HG03196 (cell line): Measurements from ENCODE around the gene TNS4.

ENCODE experiments used
- ATAC-seq: cut with Tn5 transposase; IDR thresholded peaks from one replicate; pipeline ENCODE4 v1.9.1; 2021; ENCODE audit not compliant: unreplicated experiment

TNS4 gene

GRCh38 chr17:40496634-40497420 is 4.6 kb downstream of the TNS4 start:
- ATAC-seq, result no peak

DNA sequence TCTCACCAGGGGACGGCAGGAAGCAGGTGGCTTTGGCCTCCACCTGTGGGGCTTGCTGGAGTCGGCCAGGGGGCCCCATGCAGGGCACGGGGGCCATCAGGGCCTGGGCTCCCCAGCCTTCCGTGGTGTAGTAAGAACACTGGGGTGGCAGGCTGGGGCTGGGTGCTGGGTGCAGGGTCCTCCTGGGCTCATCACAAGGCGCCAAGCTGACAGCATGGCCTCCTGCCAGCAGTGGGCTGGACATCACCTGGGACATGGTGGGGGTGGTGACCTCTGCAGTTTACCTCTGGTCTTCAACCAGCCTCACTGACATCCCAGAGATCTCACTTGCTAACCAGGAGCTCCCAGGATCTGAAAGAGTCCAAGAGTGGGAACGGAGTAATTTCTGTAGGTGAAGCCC is 5.3 kb downstream of the TNS4 start:
- no peak for ATAC-seq

DNA sequence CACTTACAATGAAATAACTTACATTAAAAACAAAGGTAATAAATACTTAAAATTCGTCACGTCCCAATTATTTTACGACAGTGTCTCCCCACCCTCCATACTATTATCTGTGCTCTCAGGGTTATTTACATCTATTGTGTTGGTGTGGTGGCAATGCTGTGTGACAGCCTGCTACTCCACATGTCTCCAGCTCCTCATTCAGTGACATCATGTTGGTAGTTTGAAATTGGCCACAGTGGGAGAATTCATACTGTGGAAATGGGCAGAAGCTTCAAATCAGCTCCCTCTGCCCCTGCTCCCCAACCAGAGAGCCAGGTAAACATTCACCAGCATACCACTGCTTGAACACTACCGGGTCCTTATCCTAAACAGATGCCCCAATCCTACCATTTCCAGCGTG is 6.3 kb downstream of the TNS4 start:
- no peak for ATAC-seq

GRCh38 chr17:40493697-40494096 is 7.7 kb downstream of the TNS4 start:
- no peak for ATAC-seq

GRCh38 chr17:40491486-40491885 is 9.9 kb downstream of the TNS4 start:
- no peak for ATAC-seq

DNA sequence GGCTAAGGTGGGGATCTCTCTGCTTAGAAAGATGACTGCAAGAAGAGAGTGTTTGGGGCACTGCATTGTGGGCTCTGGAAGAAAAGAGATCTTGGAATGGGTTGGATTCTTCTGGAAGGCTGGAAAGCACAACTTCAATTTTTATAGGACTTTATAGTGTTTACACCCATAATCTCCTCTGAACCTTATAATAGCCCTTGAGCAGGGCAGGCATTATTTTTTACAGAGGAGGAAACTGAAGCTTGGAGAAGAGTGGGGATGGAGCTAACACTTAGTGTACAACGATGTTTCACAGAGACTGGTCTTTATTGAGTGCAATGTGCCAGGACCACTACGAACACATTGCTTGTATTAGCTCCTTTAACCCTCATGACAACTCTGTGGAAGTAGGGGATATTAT is 10.4 kb downstream of the TNS4 start:
- ATAC-seq, result no peak

DNA sequence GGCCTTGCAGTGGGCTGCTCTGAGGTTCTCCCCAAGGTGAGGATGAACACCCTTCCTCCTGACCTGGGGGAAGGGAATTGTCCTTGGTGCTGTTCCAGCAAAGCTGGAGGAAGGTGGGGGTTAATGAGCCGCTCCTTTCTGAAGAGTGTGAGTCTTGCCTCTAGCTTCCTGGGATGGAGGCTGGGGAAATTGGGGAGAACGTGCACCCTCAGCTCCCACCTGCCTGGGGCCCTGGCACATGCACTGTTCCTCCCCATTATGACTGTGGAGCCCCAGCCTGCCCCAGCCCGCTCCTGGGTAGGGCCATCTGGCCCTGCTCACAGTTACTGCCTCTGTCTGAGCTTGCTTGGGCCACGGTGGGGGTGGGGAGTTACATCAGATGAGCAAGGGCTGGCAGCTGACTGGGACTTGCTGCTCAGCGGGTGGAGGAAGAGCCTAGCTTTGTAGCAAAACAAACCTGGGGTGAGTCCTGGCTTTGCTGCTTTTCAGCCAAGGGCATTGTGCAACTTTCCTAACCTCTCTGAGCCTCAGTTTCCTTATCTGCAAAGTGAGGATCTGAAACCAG is 11.1 kb downstream of the TNS4 start:
- no peak for ATAC-seq

- no peak for ATAC-seq
Observed at GRCh38 chr17:40487371-40488020, 13.9 kb downstream of the TNS4 start.

GRCh38 chr17:40486522-40487370 is 14.7 kb downstream of the TNS4 start:
- no peak for ATAC-seq

GRCh38 chr17:40485851-40486521 is 15.4 kb downstream of the TNS4 start:
- ATAC-seq, result no peak

DNA sequence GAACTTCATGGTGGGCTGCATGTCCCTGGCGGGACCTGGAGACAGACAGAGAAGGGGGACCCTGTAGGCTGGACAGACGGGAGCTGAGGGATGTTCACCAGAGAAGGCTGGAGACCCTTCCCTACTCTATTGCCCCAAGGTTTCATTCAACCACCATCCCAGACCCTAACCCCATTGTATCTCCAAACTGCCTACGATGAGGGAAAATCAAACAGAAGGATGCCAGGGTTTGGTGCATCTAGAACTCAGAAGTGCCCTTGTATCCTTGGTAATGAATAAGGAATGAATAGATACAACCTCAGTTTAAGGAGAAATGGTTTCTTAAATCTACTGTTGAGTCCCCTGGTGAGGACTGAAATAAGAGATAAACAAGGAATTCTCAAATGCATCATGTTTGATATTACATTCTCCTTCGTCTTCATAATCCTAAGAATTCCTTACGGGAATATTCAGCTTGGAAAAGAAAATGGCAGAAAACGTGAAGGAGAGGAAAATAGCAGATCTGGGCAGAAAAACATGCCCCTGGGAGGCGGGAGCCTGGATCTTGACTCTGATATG is 16.4 kb downstream of the TNS4 start:
- ATAC-seq, result no peak

- no peak for ATAC-seq
Observed at GRCh38 chr17:40484285-40484972, 17.0 kb downstream of the TNS4 start.

DNA sequence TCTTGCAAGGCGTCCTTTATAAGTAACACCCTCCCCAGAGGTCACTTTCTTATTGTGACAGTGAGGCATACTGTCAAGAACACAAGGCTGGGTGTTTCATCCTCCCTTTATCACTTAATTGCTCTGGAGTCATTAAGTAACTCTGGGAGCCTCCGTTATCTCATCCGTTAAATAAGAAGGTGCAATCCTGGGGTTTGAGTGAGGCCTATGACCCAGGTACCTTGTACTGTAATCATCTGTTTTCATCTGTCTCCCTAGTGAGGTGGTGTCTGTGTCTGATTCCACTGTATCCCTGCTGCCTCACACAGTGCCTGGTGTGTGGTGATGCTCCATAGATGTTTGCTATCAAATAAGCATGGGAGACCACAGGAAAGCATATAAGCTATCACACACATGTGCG is 17.7 kb downstream of the TNS4 start:
- ATAC-seq, result no peak

DNA sequence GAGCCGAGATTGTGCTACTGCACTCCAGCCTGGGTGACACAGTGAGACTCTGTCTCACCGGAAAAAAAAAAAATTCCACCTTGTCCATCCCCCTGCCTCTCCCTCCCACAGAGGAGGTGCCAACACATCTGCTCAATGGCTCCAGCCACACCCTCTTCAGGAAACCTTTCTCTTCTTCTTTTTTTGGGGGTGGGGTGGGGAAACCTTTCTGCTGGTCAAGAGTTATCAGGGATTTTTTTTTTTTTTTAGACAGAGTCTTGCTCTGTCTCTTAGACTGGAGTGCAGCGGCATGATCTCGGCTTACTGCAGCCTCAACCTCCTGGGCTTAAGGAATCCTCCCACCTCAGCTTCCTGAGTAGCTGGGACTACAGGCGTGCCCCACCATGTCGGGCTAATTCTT is 18.7 kb downstream of the TNS4 start:
- ATAC-seq, result no peak

GRCh38 chr17:40481106-40481505 is 20.3 kb downstream of the TNS4 start:
- no peak for ATAC-seq

GRCh38 chr17:40480501-40481003 is 20.9 kb downstream of the TNS4 start:
- no peak for ATAC-seq

- no peak for ATAC-seq
Observed at GRCh38 chr17:40479754-40480480, 21.5 kb downstream of the TNS4 start.

- ATAC-seq, result no peak
Observed at GRCh38 chr17:40478486-40478885, 22.9 kb downstream of the TNS4 start.

DNA sequence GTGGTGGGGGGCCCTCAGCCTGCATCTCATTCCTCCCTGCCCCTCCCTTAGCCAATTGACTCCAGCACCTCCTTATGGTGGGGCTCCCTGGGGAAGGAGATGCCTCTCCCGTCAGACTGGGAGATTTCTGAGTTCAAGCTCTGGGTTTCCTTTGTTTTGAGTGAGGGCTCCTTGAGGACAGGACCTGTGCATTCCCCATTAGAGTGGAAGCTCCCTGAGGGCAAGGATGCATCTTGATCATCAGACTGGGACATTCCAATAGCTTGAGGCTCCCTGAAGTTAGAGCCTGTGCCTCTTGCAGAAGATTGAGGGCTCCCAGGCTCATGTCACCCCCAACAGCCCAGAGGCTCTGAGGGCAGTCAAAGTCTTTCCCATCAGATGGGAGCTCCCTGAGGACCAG is 23.6 kb downstream of the TNS4 start:
- no peak for ATAC-seq
